ENCODE data around the gene TMC2. TPM values are rescaled to one million over a fixed set of nuclear protein-coding genes. Genes with fewer than 3 reads are reported as not detected.
"Not testable (repeated sequence)": the region's sequence is repeated elsewhere in the genome, so short reads cannot be mapped to it uniquely, and the experiment has no call there.

Gene TMC2
- total RNA-seq = not detected

GRCh38 chr20:2536560-2536986 is at the start of gene TMC2:
Gene TMC2 (plus strand): TSS chr20:2536573. CDS start chr20:2536622, 49 bp downstream.
- no peak for DNase-seq
- H3K4me1 Mint-ChIP-seq (ENCODE audit: low read depth) = no peaks in the 10 kb centered on the region
- peaks cover 19% of the 10 kb centered on the region for H3K27me3 Mint-ChIP-seq
- no peaks in the 10 kb centered on the region for H3K36me3 Mint-ChIP-seq (ENCODE audit: low read depth)
- intact Hi-C loops (cut with micrococcal nuclease) = no loop called here
- H3K4me3 Mint-ChIP-seq = no peak within 1 kb of the TSS
- CTCF ChIA-PET = no interaction called here
- POLR2A ChIA-PET = interaction anchor here (1.0 kb wide), 1 partner anchor 115 kb away, joined by 3 read pairs; the partner anchor contains the start of gene NOP56
- ATAC-seq = no peak
- H3K27ac Mint-ChIP-seq = no peak within 1 kb of the TSS
- H3K9me3 Mint-ChIP-seq = no peaks in the 10 kb centered on the region
- TF ChIP-seq, protein P1, sequence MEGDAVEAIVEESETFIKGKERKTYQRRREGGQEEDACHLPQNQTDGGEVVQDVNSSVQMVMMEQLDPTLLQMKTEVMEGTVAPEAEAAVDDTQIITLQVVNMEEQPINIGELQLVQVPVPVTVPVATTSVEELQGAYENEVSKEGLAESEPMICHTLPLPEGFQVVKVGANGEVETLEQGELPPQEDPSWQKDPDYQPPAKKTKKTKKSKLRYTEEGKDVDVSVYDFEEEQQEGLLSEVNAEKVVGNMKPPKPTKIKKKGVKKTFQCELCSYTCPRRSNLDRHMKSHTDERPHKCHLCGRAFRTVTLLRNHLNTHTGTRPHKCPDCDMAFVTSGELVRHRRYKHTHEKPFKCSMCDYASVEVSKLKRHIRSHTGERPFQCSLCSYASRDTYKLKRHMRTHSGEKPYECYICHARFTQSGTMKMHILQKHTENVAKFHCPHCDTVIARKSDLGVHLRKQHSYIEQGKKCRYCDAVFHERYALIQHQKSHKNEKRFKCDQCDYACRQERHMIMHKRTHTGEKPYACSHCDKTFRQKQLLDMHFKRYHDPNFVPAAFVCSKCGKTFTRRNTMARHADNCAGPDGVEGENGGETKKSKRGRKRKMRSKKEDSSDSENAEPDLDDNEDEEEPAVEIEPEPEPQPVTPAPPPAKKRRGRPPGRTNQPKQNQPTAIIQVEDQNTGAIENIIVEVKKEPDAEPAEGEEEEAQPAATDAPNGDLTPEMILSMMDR (IDR thresholded peaks at IDR 0.05) = no peak

DNA sequence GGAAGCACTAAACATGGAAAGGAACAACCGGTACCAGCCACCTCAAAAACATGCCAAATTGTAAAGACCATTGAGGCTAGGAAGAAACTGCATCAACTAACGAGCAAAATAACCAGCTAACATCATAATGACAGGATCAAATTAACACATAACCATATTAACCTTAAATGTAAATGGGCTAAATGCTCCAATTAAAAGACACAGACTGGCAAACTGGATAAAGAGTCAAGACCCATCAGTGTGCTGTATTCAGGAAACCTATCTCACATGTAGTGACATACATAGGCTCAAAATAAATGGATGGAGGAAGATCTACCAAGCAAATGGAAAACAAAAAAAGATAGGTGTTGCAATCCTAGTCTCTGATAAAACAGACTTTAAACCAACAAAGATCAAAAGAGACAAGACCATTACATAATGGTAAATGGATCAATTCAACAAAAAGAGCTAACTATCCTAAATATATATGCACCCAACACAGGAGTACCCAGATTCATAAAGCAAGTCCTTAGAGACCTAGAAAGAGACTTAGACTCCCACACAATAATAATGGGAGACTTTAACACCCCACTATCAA is 33.5 kb upstream of the TMC2 start:
- CTCF ChIA-PET = interaction anchor here (2.0 kb wide), 1 partner anchor 19 kb away, joined by 5 read pairs; no protein-coding TSS in a partner anchor
- ATAC-seq; intact Hi-C loops (cut with micrococcal nuclease); H3K4me3 Mint-ChIP-seq; POLR2A ChIA-PET; H3K27me3 Mint-ChIP-seq; DNase-seq; H3K27ac Mint-ChIP-seq; H3K9me3 Mint-ChIP-seq: not testable (repeated sequence)
- Mint-ChIP-seq H3K4me1 (ENCODE audit: low read depth) (peaks cover 19% of the 10 kb centered on the region), H3K36me3 (ENCODE audit: low read depth) (peaks cover 32% of the 10 kb centered on the region)

DNA sequence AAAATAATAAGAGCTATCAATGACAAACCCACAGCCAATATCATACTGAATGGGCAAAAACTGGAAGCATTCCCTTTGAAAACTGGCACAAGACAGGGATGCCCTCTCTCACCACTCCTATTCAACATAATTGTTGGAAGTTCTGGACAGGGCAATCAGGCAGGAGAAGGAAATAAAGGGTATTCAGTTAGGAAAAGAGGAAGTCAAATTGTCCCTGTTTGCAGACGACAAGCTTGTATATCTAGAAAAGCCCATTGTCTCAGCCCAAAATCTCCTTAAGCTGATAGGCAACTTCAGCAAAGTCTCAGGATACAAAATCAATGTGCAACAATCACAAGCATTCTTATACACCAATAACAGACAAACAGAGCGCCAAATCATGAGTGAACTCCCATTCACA is 31.6 kb upstream of the TMC2 start:
- intact Hi-C loops (cut with micrococcal nuclease); H3K4me3 Mint-ChIP-seq; H3K9me3 Mint-ChIP-seq; ATAC-seq; H3K27ac Mint-ChIP-seq; POLR2A ChIA-PET; H3K27me3 Mint-ChIP-seq; DNase-seq: not testable (repeated sequence)
- CTCF ChIA-PET = interaction anchor here (2.1 kb wide), 1 partner anchor 18 kb away, joined by 9 read pairs; no protein-coding TSS in a partner anchor
- Mint-ChIP-seq H3K4me1 (ENCODE audit: low read depth) (peaks cover 22% of the 10 kb centered on the region), H3K36me3 (ENCODE audit: low read depth) (peaks cover 24% of the 10 kb centered on the region)

DNA sequence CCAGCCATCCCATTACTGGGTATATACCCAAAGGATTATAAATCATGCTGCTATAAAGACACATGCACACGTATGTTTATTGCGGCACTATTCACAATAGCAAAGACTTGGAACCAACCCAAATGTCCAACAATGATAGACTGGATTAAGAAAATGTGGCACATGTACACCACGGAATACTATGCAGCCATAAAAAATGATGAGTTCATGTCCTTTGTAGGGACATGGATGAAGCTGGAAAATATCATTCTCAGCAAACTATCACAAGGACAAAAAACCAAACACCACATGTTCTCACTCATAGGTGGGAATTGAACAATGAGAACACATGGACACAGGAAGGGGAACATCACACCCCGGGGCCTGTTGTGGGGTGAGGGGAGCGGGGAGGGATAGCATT is 29.9 kb upstream of the TMC2 start:
- peaks cover 22% of the 10 kb centered on the region for H3K4me1 Mint-ChIP-seq (ENCODE audit: low read depth)
- H3K9me3 Mint-ChIP-seq; H3K27me3 Mint-ChIP-seq; POLR2A ChIA-PET; DNase-seq; H3K4me3 Mint-ChIP-seq; ATAC-seq; intact Hi-C loops (cut with micrococcal nuclease); CTCF ChIA-PET; H3K27ac Mint-ChIP-seq: not testable (repeated sequence)
- peaks cover 14% of the 10 kb centered on the region for H3K36me3 Mint-ChIP-seq (ENCODE audit: low read depth)

DNA sequence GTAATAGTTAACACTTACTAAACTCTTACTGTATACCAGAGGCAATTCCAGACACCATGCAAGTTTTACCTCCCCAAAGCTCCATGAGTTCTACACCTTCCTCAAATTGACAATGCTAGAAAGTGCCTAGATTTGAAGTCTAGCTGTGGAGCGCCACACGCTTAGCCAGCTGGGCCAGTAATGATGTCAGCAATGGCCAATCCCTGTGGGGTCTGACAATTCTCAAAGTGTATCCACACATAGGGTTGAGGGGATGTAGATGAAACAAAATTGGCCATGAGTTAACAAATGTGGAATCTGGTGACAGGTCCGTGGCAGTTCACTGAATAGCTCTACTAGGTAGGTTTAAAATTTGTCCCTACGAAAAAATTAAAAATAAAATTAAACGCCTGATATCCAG is 28.9 kb upstream of the TMC2 start:
- ChIA-PET CTCF (interaction anchor here (0.8 to 9.4 kb wide), 5 partner anchors 10 to 139 kb away, joined by 3 to 147 read pairs (median 3); no protein-coding TSS in a partner anchor), POLR2A (interaction anchor here (3.7 kb wide), 1 partner anchor 38 kb away, joined by 22 read pairs; the partner anchor contains the start of gene SNRPB)
- peaks cover 6% of the 10 kb centered on the region for H3K27me3 Mint-ChIP-seq
- H3K4me1 Mint-ChIP-seq (ENCODE audit: low read depth) = peaks cover 22% of the 10 kb centered on the region
- ATAC-seq (no peak), DNase-seq (no peak)
- H3K9me3 Mint-ChIP-seq = no peaks in the 10 kb centered on the region
- H3K36me3 Mint-ChIP-seq (ENCODE audit: low read depth) = peaks cover 14% of the 10 kb centered on the region
- TF ChIP-seq, protein P1 (IDR thresholded peaks at IDR 0.05) = no peak
- intact Hi-C loops (cut with micrococcal nuclease) = no loop called here
- peak overlapping the region; percentile 96 for H3K4me3 Mint-ChIP-seq
- H3K27ac Mint-ChIP-seq = no peak overlapping the region

DNA sequence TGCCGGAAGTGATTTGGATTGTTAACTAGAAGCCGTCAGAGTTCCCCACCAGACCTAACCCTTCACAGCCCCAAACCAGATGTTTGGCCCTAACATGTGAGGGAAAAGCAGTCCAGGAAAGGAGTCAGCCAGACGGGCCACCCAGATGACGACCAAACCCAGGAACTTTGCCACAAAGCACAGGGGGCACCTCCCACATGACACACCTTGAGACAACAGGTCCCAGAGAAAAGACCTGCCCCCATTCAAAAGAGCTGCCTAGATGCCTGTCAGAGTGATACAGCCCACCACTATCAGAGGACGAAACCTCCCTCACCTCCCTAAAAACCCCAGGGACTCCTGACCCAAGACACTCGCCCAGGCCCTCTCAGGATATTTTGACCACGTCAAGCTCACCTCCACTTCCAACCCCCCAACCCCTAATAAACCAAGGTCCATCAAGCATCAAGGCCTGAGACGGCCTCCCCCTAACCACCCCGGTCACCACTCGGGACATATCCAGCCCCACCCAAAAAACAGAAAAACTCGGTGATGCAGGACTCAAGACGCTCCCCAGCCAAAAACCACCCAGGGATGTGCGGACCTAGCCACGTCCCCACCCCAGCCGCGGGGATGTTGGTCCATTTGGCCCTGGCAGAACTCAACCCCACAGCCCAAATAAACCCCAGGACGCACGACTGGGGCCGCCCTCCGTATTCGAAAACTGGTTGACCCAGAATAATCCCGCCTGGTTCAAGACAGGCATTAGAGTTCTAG is 28.3 kb upstream of the TMC2 start:
- CTCF ChIA-PET = interaction anchor here (0.8 to 9.4 kb wide), 5 partner anchors 10 to 139 kb away, joined by 3 to 147 read pairs (median 3); no protein-coding TSS in a partner anchor
- DNase-seq (peak; percentile 20), ATAC-seq (no peak)
- TF ChIP-seq, protein P1 (IDR thresholded peaks at IDR 0.05) = no peak
- peaks cover 14% of the 10 kb centered on the region for H3K36me3 Mint-ChIP-seq (ENCODE audit: low read depth)
- H3K4me1 Mint-ChIP-seq (ENCODE audit: low read depth) = peaks cover 21% of the 10 kb centered on the region
- peak overlapping the region; percentile 96 for H3K4me3 Mint-ChIP-seq
- H3K27ac Mint-ChIP-seq = peak overlapping the region; percentile 98
- POLR2A ChIA-PET = interaction anchor here (1.3 to 3.7 kb wide), 3 partner anchors 16 to 144 kb away, joined by 5 to 22 read pairs (median 7); partner anchors contain the start of genes NOP56 and SNRPB
- intact Hi-C loops (cut with micrococcal nuclease) = no loop called here
- peaks cover 6% of the 10 kb centered on the region for H3K27me3 Mint-ChIP-seq
- H3K9me3 Mint-ChIP-seq = no peaks in the 10 kb centered on the region

Measured in activated CD8-positive, alpha-beta T cell treated with anti-CD3 and anti-CD28 coated beads for 36 hours (primary cell).